NCI-H2107 treated with DMSO at 0.1 percent for 48 hours (cell line): Measurements from ENCODE around the gene LDAH.
A peak's percentile ranks its signal among the peaks of the same experiment; 100 is the strongest.

Source experiments
- DNase-seq: peaks from one replicate; lab custom pipeline; 2025; ENCODE audit not compliant: unreplicated experiment; lab: John Stamatoyannopoulos, UW

LDAH gene

GRCh38 chr2:20653695-20654534 lies 169.0 kb downstream of the LDAH start:
- DNase-seq, result no peak

- DNase-seq, result no peak
Observed at GRCh38 chr2:20652673-20653575, 170.0 kb downstream of the LDAH start.

GRCh38 chr2:20652141-20652540 lies 170.8 kb downstream of the LDAH start:
- no peak for DNase-seq

GRCh38 chr2:20651731-20652099 lies 171.2 kb downstream of the LDAH start:
- no peak for DNase-seq

GRCh38 chr2:20650877-20651730 lies 171.8 kb downstream of the LDAH start, which contains the start of gene HS1BP3:
HS1BP3 (minus strand) TSS chr2:20651098; CDS start chr2:20651063, 35 bp downstream.
- peak; percentile 43 for DNase-seq

GRCh38 chr2:20650393-20650876 lies 172.5 kb downstream of the LDAH start:
- no peak for DNase-seq

GRCh38 chr2:20649976-20650375 lies 172.9 kb downstream of the LDAH start:
- no peak for DNase-seq

GRCh38 chr2:20649576-20649975 lies 173.3 kb downstream of the LDAH start:
- DNase-seq, result no peak

GRCh38 chr2:20648831-20649230 lies 174.1 kb downstream of the LDAH start:
- no peak for DNase-seq

GRCh38 chr2:20648206-20648605 lies 174.7 kb downstream of the LDAH start:
- DNase-seq, result no peak

GRCh38 chr2:20647738-20648137 lies 175.2 kb downstream of the LDAH start:
- no peak for DNase-seq

GRCh38 chr2:20647211-20647610 lies 175.7 kb downstream of the LDAH start:
- no peak for DNase-seq

GRCh38 chr2:20646446-20646845 lies 176.5 kb downstream of the LDAH start:
- DNase-seq, result no peak

- no peak for DNase-seq
Observed at GRCh38 chr2:20645761-20646160, 177.1 kb downstream of the LDAH start.

- no peak for DNase-seq
Observed at GRCh38 chr2:20645301-20645701, 177.6 kb downstream of the LDAH start.

- DNase-seq, result no peak
Observed at GRCh38 chr2:20643826-20644225, 179.1 kb downstream of the LDAH start.

GRCh38 chr2:20643060-20643459 lies 179.8 kb downstream of the LDAH start:
- no peak for DNase-seq

- DNase-seq, result no peak
Observed at GRCh38 chr2:20642055-20642971, 180.6 kb downstream of the LDAH start.

GRCh38 chr2:20641123-20641985 lies 181.5 kb downstream of the LDAH start:
- DNase-seq, result no peak
